NCI-H1417 (cell line): ENCODE measurements around the gene CA14.
"Not testable (repeated sequence)": the region's sequence is repeated elsewhere in the genome, so short reads cannot be mapped to it uniquely, and the experiment has no call there.

Experiments
- DNase-seq, 3 experiments: peaks; one replicate each; lab custom pipeline; 2025; lab: John Stamatoyannopoulos, UW

The CA14 gene

DNA sequence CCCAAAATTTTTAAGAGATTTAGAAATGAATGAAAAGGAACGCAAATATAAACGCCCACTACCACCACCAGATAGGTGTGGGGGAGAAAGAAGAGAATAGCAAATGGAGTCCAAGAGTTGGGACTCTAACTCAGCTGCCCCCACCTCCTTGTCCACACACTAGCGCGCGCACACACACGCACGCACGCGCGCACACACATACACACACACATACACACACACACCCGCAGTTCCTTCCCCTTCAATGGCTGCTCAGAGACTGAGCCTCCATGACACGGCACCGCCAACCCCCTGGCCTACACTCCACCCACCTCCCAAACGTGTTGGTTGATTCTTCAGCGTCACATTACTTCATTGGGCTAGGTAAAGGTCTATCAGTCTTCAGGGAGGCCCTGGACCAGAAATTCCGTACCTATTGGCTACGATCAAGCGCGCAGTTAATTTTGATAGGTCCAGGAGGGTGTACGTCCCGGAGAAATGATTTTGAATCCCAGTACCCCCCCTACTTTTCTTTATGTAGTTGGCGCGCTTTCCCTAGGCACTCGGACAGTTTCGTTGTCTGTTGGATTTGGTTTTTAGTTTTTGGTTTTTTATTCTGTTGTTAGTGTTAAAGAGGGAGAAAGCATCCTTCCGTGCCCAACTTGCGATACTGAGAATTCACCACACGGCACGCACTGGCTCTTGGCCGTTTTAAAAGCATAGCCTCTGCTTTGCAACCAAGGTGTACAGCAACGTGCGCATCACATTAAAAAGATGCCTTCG lies 21.5 kb upstream of the CA14 start, which contains the start of gene ANP32E:
Gene ANP32E, minus strand, starts transcription at position 261 of the 762 bp plus-strand sequence. CDS start 326 bp downstream, outside the sequence.
- peak; percentile 97 to 100 (median 100) for DNase-seq

DNA sequence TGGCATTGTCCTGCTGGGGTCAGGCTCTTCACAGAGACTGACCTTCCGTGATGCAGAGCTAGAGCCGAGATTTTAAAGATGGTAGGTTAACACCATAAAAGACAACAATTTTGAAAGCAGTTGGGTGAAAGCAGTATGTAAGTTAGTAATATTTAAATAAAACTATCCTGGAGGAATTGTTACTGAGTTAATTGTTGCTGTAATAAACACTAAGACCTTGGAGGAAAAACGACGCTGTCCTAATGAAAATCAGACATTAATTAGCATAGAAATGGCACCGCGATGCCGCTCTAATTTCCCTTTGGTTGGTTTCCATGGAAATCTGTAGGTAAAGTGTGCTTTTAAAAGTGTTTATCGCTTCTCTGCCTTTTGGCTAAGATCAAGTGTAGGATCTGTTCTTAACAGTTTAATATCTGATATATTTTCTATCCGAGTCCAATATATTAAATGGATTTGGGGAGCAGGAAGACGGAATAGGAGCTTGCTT lies 20.9 kb upstream of the CA14 start:
- peak in 2 of 3 experiments; percentile 62 for DNase-seq

- DNase-seq, result not testable (repeated sequence)
Observed at GRCh38 chr1:150237176-150237575, 20.4 kb upstream of the CA14 start.

DNA sequence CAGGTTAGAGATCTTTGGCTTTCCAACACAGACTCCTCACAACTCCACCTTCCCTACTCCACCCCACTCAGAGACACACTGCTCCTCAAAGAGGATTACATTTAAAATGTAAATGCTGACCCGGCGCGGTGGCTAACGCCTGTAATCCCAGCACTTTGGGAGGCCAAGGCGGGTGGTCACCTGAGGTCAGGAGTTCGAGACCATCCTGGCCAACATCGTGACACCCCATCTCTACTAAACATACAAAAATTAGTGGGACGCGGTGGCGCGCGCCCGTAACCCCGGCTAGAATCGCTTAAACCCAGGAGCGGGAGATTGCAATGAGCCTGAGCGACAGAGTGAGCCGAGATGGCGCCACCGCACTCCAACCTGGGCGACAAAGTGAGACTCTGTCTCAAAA lies 19.8 kb upstream of the CA14 start:
- no peak for DNase-seq

- DNase-seq, result no peak
Observed at GRCh38 chr1:150243003-150243402, 14.6 kb upstream of the CA14 start.

DNA sequence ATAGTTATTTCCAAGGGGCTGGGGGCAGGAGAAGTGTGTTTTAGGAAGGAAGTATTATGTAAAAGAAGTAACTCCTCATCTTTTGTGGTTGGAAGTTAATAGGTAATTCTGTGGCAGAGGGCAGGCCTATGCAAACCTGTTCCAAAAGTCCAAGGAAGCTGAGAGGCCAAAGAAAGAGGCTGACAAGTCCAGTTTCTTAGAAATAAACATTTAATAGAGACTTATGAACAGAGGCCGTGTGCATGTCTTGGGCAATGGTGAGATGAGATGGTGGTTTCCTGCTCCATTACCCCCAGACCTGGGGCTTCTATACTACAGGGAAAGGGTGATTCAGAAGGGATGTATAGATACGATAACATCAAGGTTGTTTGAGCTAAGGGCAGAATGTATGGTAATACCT lies 7.6 kb upstream of the CA14 start:
- DNase-seq, result no peak

- peak in 1 of 3 experiments; percentile 41 for DNase-seq
Observed at GRCh38 chr1:150256198-150256553, 1.4 kb upstream of the CA14 start.

DNA sequence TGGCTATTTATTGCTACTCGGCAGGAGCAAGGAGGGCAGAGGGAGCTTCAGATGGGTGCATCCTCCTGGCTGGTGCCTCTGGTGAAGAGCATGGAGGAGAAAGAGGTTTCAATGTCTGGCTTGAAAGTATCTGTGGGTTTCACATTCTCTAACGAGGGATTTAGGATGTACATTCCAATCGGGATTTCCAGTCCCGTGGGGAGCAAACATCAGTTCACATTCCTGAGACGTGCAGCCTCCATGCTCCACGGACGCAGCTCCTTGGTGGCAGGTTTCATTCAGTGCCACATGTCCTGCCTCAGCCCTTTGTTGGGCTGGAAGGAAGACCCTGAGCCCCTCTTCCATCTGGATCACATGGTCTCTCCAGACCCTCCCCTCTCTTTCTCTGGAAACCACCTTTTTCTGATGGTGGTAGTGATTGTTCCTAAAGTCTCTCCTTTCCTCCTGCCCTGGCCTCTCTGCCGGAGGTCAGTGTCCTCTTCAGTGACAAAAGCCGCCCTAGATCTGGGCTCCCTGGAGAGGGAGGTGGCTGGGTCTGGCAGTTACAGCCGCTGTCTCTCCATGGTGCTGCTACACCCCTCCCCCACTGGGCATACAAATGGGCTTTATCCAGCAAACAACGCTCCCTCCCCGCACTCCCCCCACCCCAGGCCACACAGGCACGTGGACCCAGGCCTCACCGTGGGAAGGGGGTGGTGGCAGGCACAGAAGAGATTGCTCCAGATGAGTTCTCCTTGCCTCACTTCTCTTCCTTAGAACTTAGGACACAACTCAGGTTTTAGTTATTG lies 826 bp upstream of the CA14 start:
- peak in 2 of 3 experiments; percentile 50 to 71 for DNase-seq

DNA sequence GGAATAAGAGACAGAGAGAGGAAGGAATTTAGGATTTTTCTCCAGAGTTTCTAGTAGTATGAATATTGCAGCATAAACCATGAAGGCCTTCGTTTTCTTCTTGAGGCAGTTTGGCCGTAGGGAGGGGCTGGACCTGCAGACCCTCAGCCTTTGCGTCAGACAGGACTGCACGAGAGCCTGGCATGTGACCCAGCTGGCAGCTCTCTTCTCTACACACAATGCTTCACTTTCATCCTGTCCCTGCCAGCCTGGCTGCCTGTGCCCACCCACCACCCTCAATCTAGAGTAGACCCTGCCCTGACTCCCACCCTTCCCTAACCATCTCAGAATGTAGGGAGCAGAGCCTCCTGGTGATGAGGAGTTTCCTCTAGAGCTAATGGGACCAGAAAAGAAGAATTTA lies 1.6 kb downstream of the CA14 start:
- DNase-seq, result no peak

DNA sequence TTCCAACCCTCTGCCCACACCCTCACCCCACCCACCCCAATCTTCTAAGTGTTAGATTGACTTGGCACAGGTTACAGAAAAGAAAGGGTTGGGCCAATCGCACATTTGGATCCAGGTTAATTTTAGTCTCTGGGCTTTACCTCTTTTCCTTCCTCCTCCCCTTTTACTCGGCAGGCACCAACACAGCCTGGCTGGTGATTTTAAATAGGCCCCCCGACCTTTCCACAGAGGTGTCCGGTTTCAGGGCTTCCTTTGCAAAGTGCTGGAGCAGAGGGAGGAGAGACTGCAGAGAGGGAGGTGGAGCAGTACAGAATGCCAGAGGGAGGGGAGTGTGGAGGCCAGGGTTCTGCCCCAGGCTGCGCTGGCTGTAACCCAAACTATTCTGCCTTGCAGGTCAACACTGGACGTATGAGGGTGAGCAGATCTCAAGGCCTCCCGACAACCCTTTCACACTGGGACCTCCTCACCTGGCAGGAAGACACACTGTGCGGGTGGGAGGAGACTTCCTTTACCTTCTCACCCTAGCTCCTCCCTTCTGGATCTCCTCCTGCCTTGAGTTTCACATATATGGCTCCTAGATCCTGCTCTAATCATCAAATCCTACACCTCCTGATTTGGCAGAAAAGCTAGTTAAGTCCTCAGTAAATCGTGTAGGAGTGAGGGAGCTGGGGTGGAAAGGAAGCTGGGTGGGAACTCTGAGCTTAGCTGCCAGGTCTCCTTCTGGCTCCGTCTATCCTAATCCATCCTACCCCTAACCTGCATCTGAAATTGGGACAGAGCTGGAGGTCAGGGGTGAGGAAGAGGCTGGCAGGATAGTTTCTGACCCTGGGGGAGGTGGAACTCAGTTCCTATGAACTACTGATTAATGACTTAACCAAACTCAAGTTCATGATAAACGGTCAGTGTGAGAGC lies 2.4 kb downstream of the CA14 start:
- peak in 2 of 3 experiments; percentile 21 to 83 for DNase-seq

GRCh38 chr1:150261367-150261766 lies 3.8 kb downstream of the CA14 start:
- DNase-seq, result no peak

GRCh38 chr1:150262388-150263320 lies 5.1 kb downstream of the CA14 start:
- DNase-seq, result no peak

DNA sequence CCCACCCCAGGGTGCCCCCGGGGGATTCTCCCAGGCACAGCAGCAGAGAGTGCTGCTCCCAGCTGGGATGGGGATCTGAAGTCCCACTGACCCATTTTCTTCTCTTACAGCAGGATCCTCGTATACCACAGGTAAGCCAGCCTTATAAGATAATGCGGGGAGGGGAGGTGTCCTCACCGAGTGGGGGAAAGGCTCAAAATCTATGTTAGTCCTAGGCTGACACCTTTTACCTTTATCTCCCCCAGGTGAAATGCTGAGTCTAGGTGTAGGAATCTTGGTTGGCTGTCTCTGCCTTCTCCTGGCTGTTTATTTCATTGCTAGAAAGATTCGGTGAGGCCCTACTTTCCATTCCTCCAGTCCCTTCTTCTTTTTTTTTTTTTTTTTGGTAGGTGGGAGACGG lies 6.0 kb downstream of the CA14 start:
- DNase-seq, result no peak

- no peak for DNase-seq
Observed at GRCh38 chr1:150267896-150268295, 10.3 kb downstream of the CA14 start.

GRCh38 chr1:150268340-150268704 lies 10.7 kb downstream of the CA14 start:
- peak in 1 of 3 experiments; percentile 28 for DNase-seq

DNA sequence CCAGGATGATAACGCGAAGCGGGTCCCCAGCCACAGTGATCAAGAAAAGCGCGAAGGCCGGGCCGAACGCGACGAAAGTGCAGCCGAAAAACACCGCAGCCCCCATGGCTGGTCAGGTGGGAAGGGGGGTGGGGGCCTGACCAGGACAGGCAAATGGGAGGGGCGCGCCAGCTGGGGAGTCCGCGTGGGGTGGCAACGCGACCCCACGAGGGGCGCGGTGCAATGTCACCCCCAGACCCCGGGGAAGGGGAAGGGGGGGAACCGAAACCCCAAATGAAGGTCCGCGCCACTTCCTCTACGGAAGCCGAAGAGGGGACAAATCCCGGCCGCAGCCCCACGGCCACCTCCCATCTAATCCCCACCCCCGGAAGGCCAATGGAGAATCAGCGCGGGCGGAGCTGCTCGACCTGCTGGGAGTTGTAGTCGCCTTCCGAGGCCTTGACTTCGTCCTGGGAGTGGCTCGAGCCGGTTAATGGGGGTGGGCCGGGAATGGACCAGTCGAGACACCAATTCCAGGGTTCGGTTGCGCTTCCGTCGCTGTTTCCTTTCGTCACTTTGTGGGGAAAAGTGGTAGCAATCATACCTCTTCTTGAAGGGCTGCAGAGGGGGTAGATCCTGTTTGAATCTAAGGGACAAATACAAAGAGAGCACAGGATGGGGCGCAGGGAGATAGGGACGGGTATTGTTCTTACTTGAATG lies 11.3 kb downstream of the CA14 start, which contains the start of gene APH1A:
Gene APH1A, minus strand, starts transcription at position 312 of the 699 bp plus-strand sequence. Its CDS starts 206 bp downstream, at position 106.
- DNase-seq, result peak; percentile 95 to 99 (median 97)

DNA sequence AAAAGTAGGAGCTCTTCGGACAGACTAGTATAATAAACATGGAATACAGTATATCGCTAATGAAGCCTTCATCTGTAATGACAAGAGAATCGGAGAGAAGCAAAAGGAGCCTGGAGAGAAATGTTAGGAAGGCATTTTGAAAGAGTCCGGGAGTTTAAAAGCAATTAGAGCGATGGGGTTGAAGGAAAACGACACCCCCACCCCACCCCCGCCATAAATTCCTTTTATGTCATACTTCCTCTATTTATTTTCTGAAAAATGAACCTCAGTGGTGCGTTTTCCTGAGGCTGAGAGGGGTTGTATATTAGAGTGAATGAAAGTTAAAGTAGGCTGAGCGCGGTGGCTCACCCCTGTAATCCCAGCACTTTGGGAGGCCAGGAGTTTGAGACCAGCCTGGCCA lies 11.9 kb downstream of the CA14 start:
- no peak for DNase-seq

DNA sequence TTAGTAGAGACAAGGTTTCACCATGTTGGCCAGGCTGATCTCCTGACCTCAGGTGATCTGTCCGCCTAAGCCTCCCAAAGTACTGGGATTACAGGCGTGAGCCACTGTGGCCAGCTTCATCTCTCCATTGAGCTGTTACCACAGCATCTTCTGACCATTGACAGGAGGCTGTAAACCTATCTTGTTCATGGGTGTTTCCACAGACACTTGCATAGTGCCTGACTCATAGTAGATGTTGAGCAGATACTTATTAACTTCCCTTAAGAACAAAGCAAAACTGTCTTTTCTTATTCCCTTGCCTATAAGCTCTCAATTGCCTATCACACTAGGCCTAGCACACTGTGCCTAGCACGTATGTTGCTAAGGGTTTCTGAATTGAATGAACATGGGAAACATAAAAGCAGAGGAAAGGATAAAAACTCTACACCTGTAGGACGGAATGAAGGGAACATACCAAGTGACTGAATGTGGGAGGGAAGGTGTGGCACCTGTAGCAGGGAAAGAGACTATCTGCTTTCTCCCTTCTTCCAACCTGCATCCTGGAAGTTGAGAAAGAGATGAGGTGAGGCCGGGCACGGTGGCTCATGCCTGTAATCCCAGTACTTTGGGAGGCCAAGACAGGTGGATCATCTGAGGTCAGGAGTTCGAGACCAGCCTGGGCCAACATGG lies 13.9 kb downstream of the CA14 start:
- no peak for DNase-seq

- DNase-seq, result no peak
Observed at GRCh38 chr1:150273311-150273710, 15.7 kb downstream of the CA14 start.
